Measurements from ENCODE around the gene DCUN1D2.

DCUN1D2 gene

GRCh38 chr13:113420833-113421600 is 69.5 kb downstream of the DCUN1D2 start:
- no peak for DNase-seq

- no peak for DNase-seq
These were observed 70.3 kb downstream of the DCUN1D2 start for GRCh38 chr13:113420232-113420631.

GRCh38 chr13:113419531-113420193 is 70.8 kb downstream of the DCUN1D2 start:
- no peak for DNase-seq

GRCh38 chr13:113418722-113419049 is 71.8 kb downstream of the DCUN1D2 start:
- no peak for DNase-seq

GRCh38 chr13:113417836-113418721 is 72.4 kb downstream of the DCUN1D2 start:
- DNase-seq, result no peak

GRCh38 chr13:113417008-113417751 is 73.3 kb downstream of the DCUN1D2 start:
- no peak for DNase-seq

- DNase-seq, result no peak
These were observed 74.7 kb downstream of the DCUN1D2 start for GRCh38 chr13:113415825-113416224.

- no peak for DNase-seq
These were observed 75.5 kb downstream of the DCUN1D2 start for GRCh38 chr13:113415032-113415431.

GRCh38 chr13:113414335-113414734 is 76.2 kb downstream of the DCUN1D2 start:
- DNase-seq, result no peak

- DNase-seq, result no peak
These were observed 76.6 kb downstream of the DCUN1D2 start for GRCh38 chr13:113413898-113414282.

GRCh38 chr13:113413178-113413897 is 77.2 kb downstream of the DCUN1D2 start:
- no peak for DNase-seq

GRCh38 chr13:113412440-113412839 is 78.1 kb downstream of the DCUN1D2 start:
- no peak for DNase-seq

- no peak for DNase-seq
These were observed 79.1 kb downstream of the DCUN1D2 start for GRCh38 chr13:113411216-113412023.

GRCh38 chr13:113410472-113411201 is 79.9 kb downstream of the DCUN1D2 start:
- DNase-seq, result no peak

- DNase-seq, result no peak
These were observed 81.9 kb downstream of the DCUN1D2 start for GRCh38 chr13:113408562-113408961.

- no peak for DNase-seq
These were observed 82.7 kb downstream of the DCUN1D2 start for GRCh38 chr13:113407531-113408393.

GRCh38 chr13:113407103-113407530 is 83.4 kb downstream of the DCUN1D2 start:
- no peak for DNase-seq

GRCh38 chr13:113406321-113407102 is 84.0 kb downstream of the DCUN1D2 start:
- DNase-seq, result no peak

Measured in NCI-H2081 treated with DMSO at 0.1 percent for 48 hours (cell line).